HepG2 (cell line): ENCODE data around the gene INTS7. TPM values are rescaled to one million over a fixed set of nuclear protein-coding genes. Genes with fewer than 3 reads are reported as not detected.
A peak's percentile ranks its signal among the peaks of the same experiment; 100 is the strongest.

Experiments
- ADNP ChIP-seq: sonication (generic); formaldehyde crosslinking; IDR thresholded peaks from 2 replicates; pipeline ENCODE4 v1.4.0; 2020; ENCODE audit warnings: missing genetic modification reagents
- ATF2 ChIP-seq: sonication (generic); formaldehyde crosslinking; IDR thresholded peaks from 2 replicates; pipeline ENCODE4 v1.4.0; 2020; ENCODE audit warnings: missing genetic modification reagents
- DNMT3B ChIP-seq: conservative IDR thresholded peaks from 2 replicates; pipeline ENCODE4 v1.6.1; 2016; ENCODE audit warnings: missing biosample characterization, control low read depth
- DPF2 ChIP-seq: sonication (generic); formaldehyde crosslinking; IDR thresholded peaks from 2 replicates; pipeline ENCODE4 v1.4.0; 2020; ENCODE audit warnings: mild to moderate bottlenecking, low read depth, missing genetic modification reagents, borderline replicate concordance
- DRAP1 ChIP-seq: IDR thresholded peaks from 2 replicates; pipeline ENCODE4 v1.6.1; 2016; ENCODE audit warnings: missing genetic modification reagents, missing compliant biosample characterization
- EP300 ChIP-seq, 3 experiments: sonication (generic) in 1 of 3; formaldehyde crosslinking in 1 of 3; IDR thresholded peaks; 2 replicates each; pipeline versions ENCODE4 v1.5.1 to v1.6.1; 2011 to 2020; ENCODE audit warnings: low read depth in 2 of 3, low read length in 2 of 3, borderline replicate concordance in 1 of 3, improper control_type of control experiment in 1 of 3, mild to moderate bottlenecking in 1 of 3, missing genetic modification reagents in 1 of 3, moderate library complexity in 1 of 3
- ETV6 ChIP-seq: sonication (generic); formaldehyde crosslinking; conservative IDR thresholded peaks from 2 replicates; pipeline ENCODE4 v1.4.0; 2020; ENCODE audit warnings: missing genetic modification reagents
- HDAC1 ChIP-seq: sonication (generic); formaldehyde crosslinking; IDR thresholded peaks from 2 replicates; pipeline ENCODE4 v1.5.1; 2020; ENCODE audit warnings: mild to moderate bottlenecking, missing genetic modification reagents
- HDAC2 ChIP-seq: sonication (generic); formaldehyde crosslinking; IDR thresholded peaks from 2 replicates; pipeline ENCODE4 v1.4.0; 2020; ENCODE audit warnings: missing genetic modification reagents
- HIVEP1 ChIP-seq: sonication (generic); formaldehyde crosslinking; IDR thresholded peaks from 2 replicates; pipeline ENCODE4 v1.4.0; 2020; ENCODE audit warnings: mild to moderate bottlenecking, missing genetic modification reagents
- KDM2A ChIP-seq: sonication (generic); formaldehyde crosslinking; IDR thresholded peaks from 2 replicates; pipeline ENCODE4 v1.4.0; 2020; ENCODE audit warnings: low read depth, missing genetic modification reagents, borderline replicate concordance
- SOX6 ChIP-seq, 2 experiments: fragments of 450-650 bp in 1 of 2; sonication (generic) in 1 of 2; formaldehyde crosslinking in 1 of 2; IDR thresholded peaks; 2 replicates each; pipeline versions ENCODE4 v1.4.0 to v1.6.1; 2017 to 2020; ENCODE audit warnings: antibody characterized with exemption in 1 of 2, mild to moderate bottlenecking in 1 of 2, missing genetic modification reagents in 1 of 2
- YY1 ChIP-seq: IDR thresholded peaks from 2 replicates; pipeline ENCODE4 v1.6.1; 2011; ENCODE audit warnings: low read length, low read depth, moderate library complexity, mild to moderate bottlenecking; ENCODE audit not compliant: insufficient read depth, insufficient replicate concordance
- ZBED4 ChIP-seq: sonication (generic); formaldehyde crosslinking; IDR thresholded peaks from 2 replicates; pipeline ENCODE4 v1.4.0; 2020; ENCODE audit warnings: missing genetic modification reagents, borderline replicate concordance
- ZBTB20 ChIP-seq: sonication (generic); formaldehyde crosslinking; IDR thresholded peaks from 2 replicates; pipeline ENCODE4 v1.8.1; 2023; ENCODE audit warnings: missing genetic modification reagents, low read depth, mild to moderate bottlenecking, borderline replicate concordance
- ZNF101 ChIP-seq: sonication (generic); formaldehyde crosslinking; IDR thresholded peaks from 2 replicates; pipeline ENCODE4 v1.4.0; 2020; ENCODE audit warnings: mild to moderate bottlenecking, low read depth, missing genetic modification reagents, borderline replicate concordance
- ZNF225 ChIP-seq: sonication (generic); formaldehyde crosslinking; IDR thresholded peaks from 2 replicates; pipeline ENCODE4 v1.4.0; 2020; ENCODE audit warnings: mild to moderate bottlenecking, missing genetic modification reagents
- ZNF317 ChIP-seq: sonication (generic); formaldehyde crosslinking; IDR thresholded peaks from 2 replicates; pipeline ENCODE4 v1.5.0; 2020; ENCODE audit warnings: mild to moderate bottlenecking, missing genetic modification reagents
- ZNF589 ChIP-seq: sonication (generic); formaldehyde crosslinking; conservative IDR thresholded peaks from 2 replicates; pipeline ENCODE4 v1.8.0; 2022; ENCODE audit warnings: mild to moderate bottlenecking, moderate library complexity, missing genetic modification reagents
- ZSCAN25 ChIP-seq: sonication (generic); formaldehyde crosslinking; IDR thresholded peaks from 2 replicates; pipeline ENCODE4 v1.8.0; 2022; ENCODE audit warnings: mild to moderate bottlenecking, missing genetic modification reagents
- polyA plus RNA-seq, 8 experiments: library from polyadenylated mRNA; depleted of rRNA in 3 of 8; stranded (reverse) in 7 of 8; unstranded in 1 of 8; fragments of >200 nt; fragmentation: Illumina TruSeq in 4 of 8; extraction: Trizol in 4 of 8; gene quantifications; 2 replicates each; pipeline versions ENCODE4 v1.2.1 to v1.2.3, GENCODE V29; 2011 to 2016; ENCODE audit warnings: low read depth in 4 of 8, missing spikeins in 1 of 8, mixed read lengths in 1 of 8; ENCODE audit not compliant: insufficient read depth in 1 of 8
- total RNA-seq, 5 experiments: library from RNA; depleted of rRNA; stranded (reverse); fragments of >200 nt; fragmentation: Illumina TruSeq; extraction: Trizol; gene quantifications; 2 replicates each; pipeline ENCODE4 v1.2.3, GENCODE V29; 2016; ENCODE audit warnings: low read depth in 1 of 5
- TF ChIP-seq, protein P1 (sequence below): sonication (generic); formaldehyde crosslinking; IDR thresholded peaks from 2 replicates; pipeline ENCODE4 v1.4.0; 2020; ENCODE audit warnings: missing genetic modification reagents

INTS7 gene
- total and polyA plus RNA-seq, 2 of the 13 experiments (the other 11 are each of a cell fraction or from before 2014, with no cell fraction given), result 18.3 to 22.4 TPM

DNA sequence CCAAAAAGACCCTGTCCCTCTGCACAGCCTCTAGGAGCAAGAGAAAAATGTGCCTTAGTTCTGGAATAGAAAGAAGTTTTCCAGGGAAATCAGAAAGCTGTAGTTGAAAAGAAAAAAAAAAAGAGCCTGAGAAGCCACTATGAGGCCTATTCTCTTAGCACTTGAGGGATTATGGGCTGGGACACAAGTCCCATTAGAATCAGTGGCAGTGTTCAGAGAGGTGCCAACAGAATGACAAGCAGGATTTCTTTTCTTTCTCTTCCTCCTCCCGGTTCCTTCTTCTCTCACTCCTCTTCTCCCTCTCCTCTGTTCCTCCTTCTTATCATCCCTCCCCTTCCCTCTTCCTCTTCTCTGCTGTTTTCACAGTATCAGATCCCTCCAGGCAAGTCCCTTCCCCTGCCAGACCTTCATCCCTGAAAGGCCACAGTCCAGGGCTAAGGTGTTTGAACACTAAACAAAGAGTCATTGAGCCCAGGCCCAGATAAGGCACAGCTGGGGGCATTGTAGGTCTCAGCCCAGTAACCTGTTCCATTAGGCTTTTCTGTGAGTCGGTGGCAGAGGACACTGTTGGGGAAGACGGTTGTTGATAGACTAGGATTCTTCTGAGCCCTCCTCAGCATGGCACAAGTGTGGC is 140.1 kb downstream of the INTS7 start (continued):
- TF ChIP-seq ETV6 (CRISPR knock-in tag), result no peak
- TF ChIP-seq HDAC1, result peak; percentile 82
- peak; percentile 73; the same call in 1 of the 2 replicates for TF ChIP-seq ZBED4 (CRISPR knock-in tag)
- TF ChIP-seq SOX6 (IDR thresholded peaks at IDR 0.05), result no peak
- TF ChIP-seq SOX6 (CRISPR knock-in tag; IDR thresholded peaks at IDR 0.05), result peak; percentile 92
- TF ChIP-seq DNMT3B (CRISPR knock-in tag), result no peak
- TF ChIP-seq ZNF317 (CRISPR knock-in tag), result 0 out of 2 replicates have a peak, but pooled peaks have one; percentile 43
- TF ChIP-seq ZNF589 (CRISPR knock-in tag), result peak; percentile 74; the same call in 1 of the 2 replicates
- peak; percentile 83; the same call in 1 of the 2 replicates for TF ChIP-seq HDAC2 (CRISPR knock-in tag)
- TF ChIP-seq, protein P1, sequence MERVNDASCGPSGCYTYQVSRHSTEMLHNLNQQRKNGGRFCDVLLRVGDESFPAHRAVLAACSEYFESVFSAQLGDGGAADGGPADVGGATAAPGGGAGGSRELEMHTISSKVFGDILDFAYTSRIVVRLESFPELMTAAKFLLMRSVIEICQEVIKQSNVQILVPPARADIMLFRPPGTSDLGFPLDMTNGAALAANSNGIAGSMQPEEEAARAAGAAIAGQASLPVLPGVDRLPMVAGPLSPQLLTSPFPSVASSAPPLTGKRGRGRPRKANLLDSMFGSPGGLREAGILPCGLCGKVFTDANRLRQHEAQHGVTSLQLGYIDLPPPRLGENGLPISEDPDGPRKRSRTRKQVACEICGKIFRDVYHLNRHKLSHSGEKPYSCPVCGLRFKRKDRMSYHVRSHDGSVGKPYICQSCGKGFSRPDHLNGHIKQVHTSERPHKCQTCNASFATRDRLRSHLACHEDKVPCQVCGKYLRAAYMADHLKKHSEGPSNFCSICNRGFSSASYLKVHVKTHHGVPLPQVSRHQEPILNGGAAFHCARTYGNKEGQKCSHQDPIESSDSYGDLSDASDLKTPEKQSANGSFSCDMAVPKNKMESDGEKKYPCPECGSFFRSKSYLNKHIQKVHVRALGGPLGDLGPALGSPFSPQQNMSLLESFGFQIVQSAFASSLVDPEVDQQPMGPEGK (CRISPR knock-in tag), result peak; percentile 88
- peak; percentile 65; the same call in 1 of the 2 replicates for TF ChIP-seq ZSCAN25 (CRISPR knock-in tag)
- no peak for TF ChIP-seq ZNF101 (CRISPR knock-in tag)
- TF ChIP-seq HIVEP1, result no peak
- TF ChIP-seq DRAP1 (CRISPR knock-in tag), result 0 out of 2 replicates have a peak, but pooled peaks have one; percentile 19
- TF ChIP-seq ZNF225 (CRISPR knock-in tag), result no peak
- 0 out of 2 replicates have a peak, but pooled peaks have one; percentile 29 for TF ChIP-seq ZBTB20
- TF ChIP-seq DPF2 (CRISPR knock-in tag), result peak; percentile 82; the same call in 1 of the 2 replicates
- no peak for TF ChIP-seq ADNP (CRISPR knock-in tag)
- peak; percentile 26; the same call in 1 of the 2 replicates for TF ChIP-seq ATF2 (CRISPR knock-in tag)
- peak in 1 of 2 experiments; percentile 75; a peak in 2 of 4 replicates for TF ChIP-seq EP300 (IDR thresholded peaks at IDR 0.05; ENCODE audit: low read depth in 2 of 2, low read length in 2 of 2)
- peak; percentile 34; the same call in 1 of the 2 replicates for TF ChIP-seq EP300 (CRISPR knock-in tag; IDR thresholded peaks at IDR 0.05; ENCODE audit: borderline replicate concordance)
- TF ChIP-seq KDM2A (CRISPR knock-in tag), result 0 out of 2 replicates have a peak, but pooled peaks have one; percentile 44
- no peak for TF ChIP-seq YY1
